Bronchial smooth muscle cell (primary cell): ENCODE measurements around the gene CISH. TPM values are rescaled to one million over a fixed set of nuclear protein-coding genes. Genes with fewer than 3 reads are reported as not detected.

Experiments used
- total RNA-seq: library from RNA; depleted of rRNA; stranded (reverse); fragments of >200 nt; gene quantifications from 2 replicates; pipeline ENCODE4 v1.2.1, GENCODE V29; 2014

The CISH gene, protein sequence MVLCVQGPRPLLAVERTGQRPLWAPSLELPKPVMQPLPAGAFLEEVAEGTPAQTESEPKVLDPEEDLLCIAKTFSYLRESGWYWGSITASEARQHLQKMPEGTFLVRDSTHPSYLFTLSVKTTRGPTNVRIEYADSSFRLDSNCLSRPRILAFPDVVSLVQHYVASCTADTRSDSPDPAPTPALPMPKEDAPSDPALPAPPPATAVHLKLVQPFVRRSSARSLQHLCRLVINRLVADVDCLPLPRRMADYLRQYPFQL
- 0.77 and 0.95 TPM in 2 replicates for total RNA-seq

DNA sequence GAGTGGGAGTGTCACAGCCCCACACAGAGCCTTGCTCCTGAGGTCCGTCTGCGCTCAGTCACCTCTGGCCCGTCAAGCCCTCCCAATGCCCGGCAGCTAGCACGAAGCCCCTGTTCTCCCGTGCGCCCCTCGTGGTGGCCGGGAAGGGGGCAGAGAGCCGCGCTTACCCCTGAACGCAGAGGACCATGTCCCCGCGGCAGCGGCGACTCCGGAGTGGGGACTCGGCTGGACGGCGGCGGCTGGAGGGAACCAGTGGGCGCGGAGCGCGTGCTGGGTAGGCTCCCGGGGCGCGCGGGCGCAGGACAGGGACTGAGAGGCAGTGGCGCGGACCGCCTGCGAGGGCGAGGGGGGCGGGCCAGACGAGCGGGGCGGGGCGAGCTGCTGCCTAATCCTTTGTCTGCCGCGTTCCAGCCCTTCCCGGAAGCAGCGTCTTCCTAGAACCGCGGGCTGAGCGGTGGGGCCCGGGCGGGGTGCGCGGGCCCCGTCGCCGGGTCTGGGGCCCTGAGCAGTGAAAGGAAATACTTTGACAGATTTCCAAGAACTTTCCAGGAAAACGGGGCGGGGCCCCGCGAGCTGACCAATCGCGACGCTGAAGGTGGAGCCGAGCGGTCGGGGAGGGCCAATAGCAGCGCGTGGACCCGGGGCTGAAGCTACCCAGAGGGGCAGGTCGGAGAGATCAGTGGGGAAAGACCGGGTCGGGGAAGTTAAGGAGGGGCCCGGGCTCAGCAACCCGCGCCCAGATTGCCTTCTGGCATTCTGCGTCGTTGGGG, at the start of gene CISH:
Gene CISH, minus strand, starts transcription at position 311 of the 770 bp plus-strand sequence. Its CDS starts 124 bp downstream, at position 187.

DNA sequence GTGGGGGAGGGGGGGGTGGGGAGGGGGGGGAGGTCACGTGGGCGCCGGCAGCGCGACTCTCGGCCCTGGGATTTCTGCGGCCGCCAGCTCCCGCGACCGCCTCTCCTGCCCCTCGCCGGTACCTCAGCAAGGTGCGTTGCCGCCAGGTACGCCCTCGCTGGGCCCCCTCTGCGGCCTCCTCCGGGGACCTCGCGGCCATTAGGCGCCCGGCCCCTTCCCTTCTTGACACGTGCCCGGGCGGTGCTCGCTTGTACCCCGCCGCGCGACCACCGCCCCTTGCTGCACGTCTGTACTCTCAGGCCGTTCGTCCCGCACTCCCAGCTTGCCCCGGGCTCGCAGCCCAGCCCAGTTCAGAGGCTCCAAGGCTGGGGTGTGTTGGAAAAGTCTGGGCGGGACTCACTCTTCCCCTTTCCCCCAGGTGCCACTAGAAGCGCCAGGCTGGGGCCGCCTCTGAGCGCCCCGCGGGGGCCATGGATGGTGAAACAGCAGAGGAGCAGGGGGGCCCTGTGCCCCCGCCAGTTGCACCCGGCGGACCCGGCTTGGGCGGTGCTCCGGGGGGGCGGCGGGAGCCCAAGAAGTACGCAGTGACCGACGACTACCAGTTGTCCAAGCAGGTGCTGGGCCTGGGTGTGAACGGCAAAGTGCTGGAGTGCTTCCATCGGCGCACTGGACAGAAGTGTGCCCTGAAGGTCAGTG, 5.7 kb upstream of the CISH start, which contains the start of gene MAPKAPK3:
Gene MAPKAPK3, plus strand, starts transcription at position 56 of the 696 bp plus-strand sequence. Its CDS starts 415 bp downstream, at position 471.

DNA sequence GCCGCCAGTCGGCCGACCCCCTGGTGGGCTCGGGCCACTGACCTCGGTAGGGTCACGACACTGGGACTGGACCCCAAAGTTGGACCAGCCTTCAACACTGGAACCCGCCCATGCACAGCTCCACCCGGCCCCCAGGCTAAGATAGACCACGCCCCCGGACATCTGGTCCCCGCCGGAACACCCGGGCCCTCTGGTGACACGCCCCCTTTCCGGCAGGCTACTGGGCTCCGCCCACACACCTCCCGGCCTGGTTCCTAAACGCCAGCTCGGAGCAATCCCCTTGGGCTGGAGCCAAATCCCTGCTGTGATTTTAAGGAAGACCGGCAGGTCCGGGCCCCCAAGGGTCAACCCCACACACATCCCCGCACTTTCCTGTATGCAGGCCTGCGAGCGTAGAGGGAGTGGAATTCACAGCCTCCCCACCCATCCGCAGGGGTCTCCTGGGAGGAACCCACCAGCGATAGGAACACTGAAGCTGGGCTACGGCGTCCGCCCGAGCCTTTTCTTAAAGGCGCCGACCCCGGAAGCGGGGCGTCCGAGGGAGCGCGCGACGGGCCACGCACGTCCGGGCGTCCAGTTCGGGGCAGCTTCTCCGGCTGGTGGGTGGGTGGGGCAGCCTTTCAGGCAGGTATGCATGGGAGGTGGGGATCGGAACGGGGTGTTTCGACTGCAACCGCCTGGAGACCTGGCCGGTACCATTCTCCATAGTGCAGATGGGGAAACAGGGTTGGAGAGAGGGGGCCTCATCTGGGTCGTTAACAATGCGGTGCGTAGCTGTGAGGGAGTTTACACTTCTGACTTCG, 42.4 kb downstream of the CISH start, which contains the start of gene HEMK1:
Gene HEMK1, plus strand, starts transcription at position 576 of the 803 bp plus-strand sequence. CDS start 1,583 bp downstream, outside the sequence.

DNA sequence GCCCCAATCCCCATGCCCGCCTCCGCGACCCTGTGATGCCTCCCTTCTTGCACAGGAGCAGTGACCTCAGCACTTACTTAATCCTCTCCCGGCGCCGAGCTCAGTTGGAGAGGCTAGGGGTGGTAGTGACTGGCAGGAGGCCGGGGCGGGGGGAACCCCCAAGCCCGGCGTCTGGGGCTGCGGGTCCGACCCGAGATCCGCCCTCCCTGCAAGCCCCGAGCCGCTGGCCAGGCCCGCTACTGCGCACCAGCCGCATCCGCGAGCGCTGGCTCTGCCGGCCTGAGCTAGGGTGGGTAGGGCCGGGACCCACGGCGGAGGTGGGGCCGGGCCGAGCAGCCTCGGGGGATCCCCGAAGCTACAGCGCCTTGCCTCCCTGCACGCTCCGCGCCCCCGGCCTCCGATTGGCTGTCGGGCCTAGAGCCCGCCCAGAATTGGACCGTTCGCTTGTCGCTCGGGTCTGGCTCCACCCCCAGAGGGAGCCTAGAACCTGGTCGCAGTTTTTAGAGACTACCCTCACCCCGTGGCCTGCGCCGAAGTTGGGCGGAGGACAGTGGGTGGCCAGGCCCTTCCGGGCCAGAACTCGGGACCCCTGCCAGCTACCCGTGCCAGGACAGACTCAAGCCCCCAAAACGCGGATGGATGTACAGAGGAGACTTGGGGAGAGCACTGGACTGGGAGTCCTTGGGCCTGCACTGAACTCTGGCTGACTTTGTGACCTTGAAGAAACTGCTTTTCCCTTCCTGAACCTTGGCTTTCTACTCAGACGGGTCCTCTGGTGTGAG, 44.0 kb downstream of the CISH start, which contains the start of gene C3orf18:
Gene C3orf18, minus strand, starts transcription at position 362 of the 782 bp plus-strand sequence. CDS start 2,048 bp downstream, outside the sequence.

Other genes starting within 250 kb of the CISH start
- gene CACNA2D2, start 108.1 kb downstream of the CISH start, total RNA-seq = 0.09 and 0.16 TPM in 2 replicates
- gene C3orf18, start 44.0 kb downstream of the CISH start, total RNA-seq = 19.4 and 23.2 TPM in 2 replicates
- gene HEMK1, start 42.3 kb downstream of the CISH start, total RNA-seq = 8.7 and 12.1 TPM in 2 replicates
- gene MAPKAPK3, start 5.4 kb upstream of the CISH start, total RNA-seq = 22.5 and 32.2 TPM in 2 replicates
- gene DOCK3, start 63.2 kb upstream of the CISH start, total RNA-seq = 0.09 and 0.16 TPM in 2 replicates